Medulla oblongata (tissue), 1 donor: ENCODE measurements around the gene GALK1.

Experiments used
- DNase-seq: peaks from one replicate; pipeline ENCODE4 v3.0.0-alpha.2; 2015; ENCODE audit errors: extremely low spot score

The GALK1 gene

DNA sequence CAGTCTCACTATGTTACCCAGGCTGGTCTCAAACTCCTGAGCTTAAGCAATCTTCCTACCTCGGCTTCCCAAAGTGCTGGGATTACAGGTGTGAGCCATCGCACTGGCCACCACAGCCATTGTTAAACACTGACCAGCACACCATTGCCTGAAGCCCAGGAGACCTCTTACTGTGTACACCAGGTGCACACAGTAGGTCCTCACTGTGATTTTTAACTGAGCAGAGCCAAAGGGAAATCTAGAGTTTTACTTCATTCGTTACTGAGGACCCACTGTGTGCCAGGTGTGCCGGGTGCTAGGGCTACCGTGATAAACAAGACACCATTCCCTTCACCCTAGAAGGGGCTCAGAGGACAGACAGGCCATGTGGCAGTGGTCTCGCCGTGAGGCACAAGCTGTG lies 39.5 kb downstream of the GALK1 start:
- no peak for DNase-seq

GRCh38 chr17:75724016-75725003 lies 40.7 kb downstream of the GALK1 start:
- DNase-seq, result no peak

GRCh38 chr17:75723171-75723930 lies 41.6 kb downstream of the GALK1 start:
- DNase-seq, result no peak

GRCh38 chr17:75722542-75723095 lies 42.4 kb downstream of the GALK1 start:
- no peak for DNase-seq

DNA sequence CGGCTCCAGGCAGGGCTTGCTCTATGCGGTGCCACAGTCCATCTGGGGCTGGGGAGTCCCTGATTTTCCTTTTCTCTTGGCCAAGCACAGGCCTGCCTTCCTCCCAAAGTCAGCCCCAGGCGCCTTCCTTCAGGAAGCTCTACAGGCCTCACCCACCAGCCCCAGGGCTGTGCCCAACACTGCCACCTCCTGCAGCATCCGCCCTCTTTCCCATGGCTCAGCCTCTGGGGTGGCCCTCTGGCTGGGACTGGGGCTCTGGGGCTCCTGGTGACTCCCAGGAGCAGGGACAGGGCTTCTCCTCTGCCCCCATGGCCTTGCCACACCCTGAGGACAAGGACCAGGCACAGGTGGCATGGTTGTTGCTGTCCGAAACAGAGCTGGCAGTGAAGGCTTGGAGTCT lies 42.9 kb downstream of the GALK1 start:
- no peak for DNase-seq

GRCh38 chr17:75721463-75722011 lies 43.5 kb downstream of the GALK1 start:
- no peak for DNase-seq

- peak; percentile 57 for DNase-seq
Measured at GRCh38 chr17:75720656-75721462, 44.1 kb downstream of the GALK1 start, which contains the start of gene ITGB4. ITGB4 (plus strand) TSS chr17:75721459; CDS start chr17:75724704, 3,245 bp downstream.

- no peak for DNase-seq
Measured at GRCh38 chr17:75719732-75720131, 45.3 kb downstream of the GALK1 start.

DNA sequence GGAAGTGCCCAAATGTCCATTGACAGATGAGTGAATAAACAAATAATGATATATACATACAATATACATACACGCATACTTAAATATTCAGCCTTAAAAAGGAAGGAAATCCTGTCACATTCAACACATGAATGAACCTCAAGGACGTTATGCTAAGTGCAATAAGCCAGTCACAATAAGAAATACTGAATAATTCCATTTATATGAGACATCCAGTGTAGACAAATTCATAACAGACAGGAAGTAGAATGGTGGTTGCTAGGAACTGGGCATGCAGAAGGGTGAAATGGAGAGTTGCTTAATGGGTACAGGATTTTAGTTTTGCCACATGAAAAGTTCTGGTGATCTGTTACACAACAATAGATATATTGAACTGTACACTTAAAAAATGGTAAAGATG lies 52.5 kb downstream of the GALK1 start:
- DNase-seq, result no peak
